HG03521 (cell line): ENCODE results near the gene MAST2.

Experiments used
- ATAC-seq: cut with Tn5 transposase; IDR thresholded peaks from one replicate; pipeline ENCODE4 v1.9.1; 2021; ENCODE audit warnings: mild to moderate bottlenecking, moderate library complexity; ENCODE audit not compliant: unreplicated experiment

MAST2 gene

GRCh38 chr1:45974541-45975269 is 171.3 kb downstream of the MAST2 start:
- no peak for ATAC-seq

GRCh38 chr1:45976623-45977022 is 173.2 kb downstream of the MAST2 start:
- no peak for ATAC-seq

- ATAC-seq = no peak
These were observed 175.8 kb downstream of the MAST2 start for GRCh38 chr1:45979074-45979777.

- ATAC-seq = no peak
These were observed 176.4 kb downstream of the MAST2 start for GRCh38 chr1:45979778-45980176.

- ATAC-seq = no peak
These were observed 178.9 kb downstream of the MAST2 start for GRCh38 chr1:45982359-45982758.

GRCh38 chr1:45983967-45984366 is 180.6 kb downstream of the MAST2 start:
- ATAC-seq = no peak

GRCh38 chr1:45987204-45987603 is 183.8 kb downstream of the MAST2 start:
- no peak for ATAC-seq

GRCh38 chr1:45989249-45989648 is 185.8 kb downstream of the MAST2 start:
- no peak for ATAC-seq

GRCh38 chr1:45994423-45994822 is 191.0 kb downstream of the MAST2 start:
- no peak for ATAC-seq

- ATAC-seq = no peak
These were observed 191.9 kb downstream of the MAST2 start for GRCh38 chr1:45995298-45995697.

- ATAC-seq = no peak
These were observed 194.7 kb downstream of the MAST2 start for GRCh38 chr1:45998020-45998617.

- ATAC-seq = no peak
These were observed 196.1 kb downstream of the MAST2 start for GRCh38 chr1:45999507-45999906.

- ATAC-seq = no peak
These were observed 197.8 kb downstream of the MAST2 start for GRCh38 chr1:46001081-46001785.

GRCh38 chr1:46002551-46003150 is 199.2 kb downstream of the MAST2 start:
- ATAC-seq = no peak

GRCh38 chr1:46003315-46003714 is 199.9 kb downstream of the MAST2 start:
- no peak for ATAC-seq

- ATAC-seq = no peak
These were observed 201.1 kb downstream of the MAST2 start for GRCh38 chr1:46004492-46004891.

- ATAC-seq = no peak
These were observed 202.2 kb downstream of the MAST2 start for GRCh38 chr1:46005594-46005993.

GRCh38 chr1:46008585-46008984 is 205.2 kb downstream of the MAST2 start:
- no peak for ATAC-seq

GRCh38 chr1:46010611-46011010 is 207.2 kb downstream of the MAST2 start:
- ATAC-seq = no peak

- no peak for ATAC-seq
These were observed 207.8 kb downstream of the MAST2 start for GRCh38 chr1:46011121-46011695.

GRCh38 chr1:46012236-46012635 is 208.8 kb downstream of the MAST2 start:
- ATAC-seq = no peak
